ENCODE measurements around the gene GLI1.

GLI1 gene

DNA sequence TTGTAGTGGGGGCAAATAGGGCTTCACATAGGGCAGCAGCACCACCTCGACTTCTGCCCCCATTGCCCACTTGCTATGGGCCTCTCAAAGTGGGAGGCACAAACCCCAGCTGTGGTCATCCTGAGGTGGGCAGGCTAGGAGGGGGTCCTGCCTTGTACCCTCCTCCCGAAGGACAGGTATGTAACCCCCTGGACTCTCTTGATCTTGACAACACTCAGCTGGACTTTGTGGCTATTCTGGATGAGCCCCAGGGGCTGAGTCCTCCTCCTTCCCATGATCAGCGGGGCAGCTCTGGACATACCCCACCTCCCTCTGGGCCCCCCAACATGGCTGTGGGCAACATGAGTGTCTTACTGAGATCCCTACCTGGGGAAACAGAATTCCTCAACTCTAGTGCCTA lies 12.1 kb downstream of the GLI1 start:
- DNase-seq (ENCODE audit: low read depth), result no peak
- no peak overlapping the region for H3K4me3 ChIP-seq (ENCODE audit: low read depth, low read length)
- TF ChIP-seq, protein P1, sequence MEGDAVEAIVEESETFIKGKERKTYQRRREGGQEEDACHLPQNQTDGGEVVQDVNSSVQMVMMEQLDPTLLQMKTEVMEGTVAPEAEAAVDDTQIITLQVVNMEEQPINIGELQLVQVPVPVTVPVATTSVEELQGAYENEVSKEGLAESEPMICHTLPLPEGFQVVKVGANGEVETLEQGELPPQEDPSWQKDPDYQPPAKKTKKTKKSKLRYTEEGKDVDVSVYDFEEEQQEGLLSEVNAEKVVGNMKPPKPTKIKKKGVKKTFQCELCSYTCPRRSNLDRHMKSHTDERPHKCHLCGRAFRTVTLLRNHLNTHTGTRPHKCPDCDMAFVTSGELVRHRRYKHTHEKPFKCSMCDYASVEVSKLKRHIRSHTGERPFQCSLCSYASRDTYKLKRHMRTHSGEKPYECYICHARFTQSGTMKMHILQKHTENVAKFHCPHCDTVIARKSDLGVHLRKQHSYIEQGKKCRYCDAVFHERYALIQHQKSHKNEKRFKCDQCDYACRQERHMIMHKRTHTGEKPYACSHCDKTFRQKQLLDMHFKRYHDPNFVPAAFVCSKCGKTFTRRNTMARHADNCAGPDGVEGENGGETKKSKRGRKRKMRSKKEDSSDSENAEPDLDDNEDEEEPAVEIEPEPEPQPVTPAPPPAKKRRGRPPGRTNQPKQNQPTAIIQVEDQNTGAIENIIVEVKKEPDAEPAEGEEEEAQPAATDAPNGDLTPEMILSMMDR (conservative IDR thresholded peaks at IDR 0.05; ENCODE audit: low read depth, low read length), result no peak

DNA sequence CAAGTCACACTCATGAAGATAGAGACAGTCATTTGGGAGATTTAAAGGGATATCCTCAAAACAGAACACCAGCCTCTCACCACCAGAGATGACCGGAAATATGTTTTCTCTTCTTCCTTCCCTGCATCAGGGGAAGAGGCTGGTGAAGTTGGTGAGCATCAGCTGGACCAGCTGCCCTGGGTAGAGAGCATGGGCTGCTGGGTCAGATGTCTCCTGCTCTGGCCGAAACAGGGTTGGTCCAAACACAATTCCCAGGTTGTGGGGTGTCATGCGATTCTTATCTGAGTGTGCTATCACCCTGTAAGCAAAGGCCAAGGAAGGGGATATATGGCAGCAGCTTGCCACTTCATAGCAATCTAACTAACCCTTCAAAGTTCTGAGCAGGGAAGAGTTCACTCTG lies 12.8 kb downstream of the GLI1 start:
- TF ChIP-seq, protein P1 (conservative IDR thresholded peaks at IDR 0.05; ENCODE audit: low read depth, low read length), result no peak
- H3K4me3 ChIP-seq (ENCODE audit: low read depth, low read length), result no peak overlapping the region

DNA sequence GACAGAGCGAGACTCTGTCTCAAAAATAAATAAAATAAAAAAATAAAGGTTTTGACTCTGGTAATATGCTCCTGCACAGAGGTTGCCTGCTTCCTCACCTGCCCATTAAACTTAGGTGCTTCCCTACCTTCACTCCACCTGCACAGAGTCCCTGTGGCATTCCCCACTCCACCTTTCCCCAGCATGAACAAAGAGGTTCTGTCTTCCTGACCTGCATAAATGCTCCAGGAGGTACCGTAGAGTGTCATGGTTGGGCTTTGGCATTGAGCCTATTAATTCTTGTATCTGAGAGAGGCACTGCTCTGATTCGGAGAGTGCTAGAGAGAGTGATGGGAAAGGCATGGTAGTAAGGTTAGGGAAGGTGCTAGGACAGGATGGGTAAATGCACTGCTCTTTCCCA lies 13.8 kb downstream of the GLI1 start:
- no peak overlapping the region for H3K4me3 ChIP-seq (ENCODE audit: low read depth, low read length)
- no peak for DNase-seq (ENCODE audit: low read depth)
- TF ChIP-seq, protein P1 (conservative IDR thresholded peaks at IDR 0.05; ENCODE audit: low read depth, low read length), result no peak

More for the DNA sequence above, 12.8 kb downstream of the GLI1 start:
- DNase-seq (ENCODE audit: low read depth), result no peak

DNA sequence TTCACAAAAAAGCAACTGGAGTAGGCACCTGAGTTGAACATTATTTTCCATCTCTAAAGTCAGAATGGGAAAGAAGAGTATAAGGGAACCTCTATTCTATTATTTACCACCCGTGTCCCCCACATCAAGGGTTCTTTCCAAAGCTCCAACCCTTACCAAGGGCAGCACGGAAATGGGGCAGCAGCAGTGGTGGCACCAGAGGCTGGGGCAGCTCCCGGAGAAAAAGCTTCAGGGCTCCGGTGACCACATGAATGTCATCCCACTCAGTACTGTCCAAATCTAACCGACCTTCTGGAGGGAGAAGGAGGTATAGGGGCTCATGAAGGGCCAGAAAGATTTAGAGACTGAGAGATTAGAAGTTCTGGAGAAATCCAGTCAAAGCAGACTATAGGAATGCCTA lies 14.3 kb downstream of the GLI1 start:
- DNase-seq (ENCODE audit: low read depth), result no peak
- H3K4me3 ChIP-seq (ENCODE audit: low read depth, low read length), result no peak overlapping the region
- TF ChIP-seq, protein P1 (conservative IDR thresholded peaks at IDR 0.05; ENCODE audit: low read depth, low read length), result no peak

DNA sequence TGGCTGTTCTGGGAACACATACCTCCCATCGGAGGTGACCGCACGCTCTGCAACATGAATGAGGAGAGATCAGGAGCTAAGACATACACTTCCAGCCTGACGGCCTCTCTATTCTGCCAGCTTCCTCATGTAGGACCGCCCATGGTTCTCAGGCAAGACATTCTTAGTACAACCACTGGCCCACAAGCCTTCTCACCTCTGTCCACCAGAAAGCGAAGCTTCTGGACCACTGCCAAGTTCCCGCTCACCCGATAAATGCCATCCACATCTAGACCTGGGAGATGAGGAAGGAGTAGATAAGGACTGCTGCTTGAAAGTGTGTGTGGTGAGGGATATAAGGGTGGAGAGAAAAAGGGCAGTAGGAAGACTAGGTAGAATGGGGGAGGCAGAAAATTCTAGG lies 14.8 kb downstream of the GLI1 start:
- no peak for DNase-seq (ENCODE audit: low read depth)
- no peak overlapping the region for H3K4me3 ChIP-seq (ENCODE audit: low read depth, low read length)
- TF ChIP-seq, protein P1 (conservative IDR thresholded peaks at IDR 0.05; ENCODE audit: low read depth, low read length), result no peak

DNA sequence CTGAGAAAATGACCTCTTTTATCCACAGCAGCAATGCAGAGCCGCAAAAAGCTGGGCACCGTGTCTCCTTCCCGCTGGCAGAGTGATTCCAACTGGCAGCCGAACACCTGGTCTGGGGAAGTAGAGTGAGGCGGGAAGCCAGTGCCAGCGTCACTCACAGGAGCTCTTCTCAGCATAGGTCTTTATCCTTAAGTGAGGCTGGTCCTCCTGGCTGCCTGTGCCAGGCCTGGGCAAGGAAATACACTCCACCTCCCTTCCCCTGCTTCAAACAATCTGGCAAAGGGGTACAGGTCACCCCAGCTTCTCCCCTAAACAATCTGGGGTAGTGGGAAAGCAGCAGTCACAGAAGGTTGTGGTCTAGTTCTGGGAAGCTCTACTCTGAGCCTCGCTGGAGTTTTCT lies 15.3 kb downstream of the GLI1 start:
- DNase-seq (ENCODE audit: low read depth), result no peak
- H3K4me3 ChIP-seq (ENCODE audit: low read depth, low read length), result no peak overlapping the region
- TF ChIP-seq, protein P1 (conservative IDR thresholded peaks at IDR 0.05; ENCODE audit: low read depth, low read length), result no peak

DNA sequence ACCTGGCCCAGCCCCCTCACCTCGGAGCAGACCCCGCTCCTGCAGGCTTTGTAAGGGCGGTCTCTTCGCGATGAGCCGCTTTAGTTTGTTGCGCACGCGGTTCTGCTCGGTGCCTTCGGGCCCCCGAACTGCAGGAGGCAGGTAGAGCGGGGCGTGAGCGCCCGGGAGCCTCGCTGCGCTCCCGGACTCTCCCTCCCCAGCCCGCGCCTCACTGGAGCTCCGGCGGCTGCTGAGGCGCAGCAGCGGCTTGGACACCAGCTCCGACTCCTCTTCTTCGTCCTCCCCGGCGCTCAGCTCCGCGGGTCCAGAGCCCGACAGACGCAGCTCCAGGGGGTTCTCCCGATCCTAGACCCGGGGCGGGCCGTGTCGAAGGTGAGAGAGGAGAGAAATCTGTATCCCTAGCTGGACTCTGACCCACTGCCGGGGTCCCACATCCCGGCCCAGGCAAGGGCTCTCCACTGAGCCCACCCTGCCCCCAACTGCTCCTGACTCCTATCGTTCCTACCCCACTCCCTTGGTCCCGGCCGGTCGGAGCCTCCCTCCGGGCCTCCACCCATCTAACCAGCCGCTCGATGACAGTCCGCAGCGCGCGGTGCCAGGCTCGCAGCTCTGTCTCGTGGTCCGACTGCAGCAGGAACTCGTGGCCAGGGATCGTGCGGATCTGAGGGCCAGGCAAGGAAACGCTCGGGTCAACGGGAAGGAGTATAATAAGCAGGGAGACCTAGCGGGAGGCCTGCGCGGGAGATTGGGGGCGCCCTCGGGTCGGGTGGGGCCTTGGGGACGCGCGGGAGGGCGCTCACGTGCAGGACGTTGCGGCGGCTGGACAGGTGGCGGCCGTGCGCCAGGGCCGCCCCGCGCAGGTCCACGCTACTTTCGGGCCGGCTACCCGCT lies 15.9 kb downstream of the GLI1 start:
- peak overlapping the region; percentile 28 for H3K4me3 ChIP-seq (ENCODE audit: low read depth, low read length)
- peak; percentile 52 for DNase-seq (ENCODE audit: low read depth)
- TF ChIP-seq, protein P1 (conservative IDR thresholded peaks at IDR 0.05; ENCODE audit: low read depth, low read length), result no peak
